GM21786 (cell line): Measurements from ENCODE around the gene TMEM178A.

Experiments
- ATAC-seq: cut with Tn5 transposase; IDR thresholded peaks from one replicate; pipeline ENCODE4 v1.9.1; 2021; ENCODE audit not compliant: unreplicated experiment

TMEM178A gene

DNA sequence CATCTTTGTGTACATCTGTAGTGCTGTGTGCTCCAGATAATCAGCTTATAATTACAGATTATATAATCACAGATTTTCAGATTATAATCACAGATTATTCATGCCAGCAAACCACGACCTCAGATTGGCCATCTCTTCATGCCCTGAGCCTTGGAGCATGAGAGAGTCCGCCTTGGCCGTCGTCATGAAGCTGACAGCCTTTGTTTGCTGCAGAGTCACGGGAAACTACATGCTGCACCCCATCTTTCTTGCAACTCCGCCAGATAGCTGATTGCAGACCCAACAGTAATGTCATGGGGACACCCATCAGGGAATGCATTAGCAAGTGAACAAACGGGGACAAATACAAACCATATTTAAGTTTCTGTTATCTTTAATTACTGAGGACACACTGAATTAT is 7.3 kb downstream of the TMEM178A start:
- ATAC-seq: no peak

DNA sequence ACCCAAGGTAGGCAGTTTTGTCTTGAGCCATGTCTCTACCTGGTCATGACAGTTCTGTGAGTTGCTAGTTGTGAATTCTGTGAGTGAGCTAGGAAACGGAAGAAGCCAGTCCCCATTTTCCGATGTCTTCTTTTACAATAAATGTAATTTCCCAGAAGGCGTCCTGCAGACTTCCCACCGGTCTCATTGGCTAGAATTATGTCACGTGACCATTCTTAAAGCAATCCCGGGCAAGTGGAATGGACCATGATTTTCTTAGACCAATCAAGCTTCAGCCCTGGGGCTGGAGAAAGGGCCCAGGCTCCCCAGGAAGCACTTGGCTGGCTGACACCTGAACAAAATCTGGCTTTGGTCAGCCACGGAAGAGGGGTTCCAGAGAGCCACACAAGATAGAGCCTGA is 10.6 kb downstream of the TMEM178A start:
- ATAC-seq: no peak

DNA sequence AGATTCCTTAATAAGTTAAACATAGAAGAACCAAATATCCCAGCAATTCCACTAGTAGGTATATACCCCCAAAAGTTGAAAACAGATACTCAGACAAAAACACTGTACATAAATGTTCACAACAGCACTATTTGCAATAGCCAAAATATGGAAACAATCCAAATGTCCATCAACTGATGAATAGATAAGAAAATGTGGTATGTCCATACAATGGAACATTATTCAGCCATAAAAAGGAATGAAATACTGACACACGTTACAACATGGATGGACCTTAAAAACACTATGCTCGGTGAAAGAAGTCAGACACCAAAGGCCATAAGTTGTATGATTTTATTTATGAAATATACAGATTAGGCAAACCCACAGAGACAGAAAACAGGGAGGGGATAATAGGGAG is 12.5 kb downstream of the TMEM178A start:
- no peak for ATAC-seq

DNA sequence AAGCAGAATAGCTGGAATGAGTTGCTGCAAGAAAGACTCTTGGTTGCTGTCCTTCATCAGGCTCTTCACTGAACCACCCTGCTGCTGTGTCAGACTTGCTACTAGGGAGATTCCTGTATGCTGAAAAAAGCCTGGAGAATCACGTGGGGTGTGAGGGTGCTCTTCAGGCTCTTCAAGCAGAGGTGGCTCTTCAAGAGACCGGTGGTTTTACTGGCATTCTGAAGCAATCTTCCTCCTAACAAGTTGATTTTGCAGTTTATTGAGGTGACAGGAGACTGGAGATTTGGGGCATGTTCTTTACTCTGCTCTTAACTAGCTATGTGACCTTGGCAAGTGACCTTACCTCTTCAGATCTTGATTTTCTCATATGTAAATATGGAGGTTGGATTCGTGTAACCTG is 14.1 kb downstream of the TMEM178A start:
- no peak for ATAC-seq

DNA sequence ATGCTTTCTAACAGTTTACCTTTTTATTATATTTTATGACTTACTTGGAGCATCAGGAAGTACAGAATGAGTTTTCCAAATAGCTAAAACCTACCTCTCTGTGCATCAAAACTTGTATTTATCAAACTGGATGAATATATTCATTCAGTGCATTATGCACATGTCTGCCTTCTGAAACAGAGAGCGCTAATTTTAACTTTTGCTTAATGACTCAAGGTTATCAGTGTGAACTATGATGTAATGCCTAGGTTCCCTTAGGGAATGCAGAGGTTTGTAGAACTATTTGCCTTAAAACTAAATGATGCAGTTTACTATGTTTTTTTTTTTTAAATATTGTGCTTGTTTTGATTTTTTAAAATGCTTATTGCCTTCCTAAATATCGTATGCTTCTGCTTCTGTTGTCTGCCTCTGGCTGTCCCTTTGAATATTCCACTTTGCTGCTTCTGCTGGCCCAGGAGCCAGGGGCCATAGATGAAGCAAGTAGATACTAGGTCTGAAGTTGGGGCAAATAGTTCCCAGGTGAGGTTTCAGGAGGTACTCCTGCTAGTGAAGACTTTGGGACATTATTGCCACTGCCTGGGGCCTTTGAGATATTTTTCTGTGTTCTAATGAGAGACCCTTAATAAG is 16.5 kb downstream of the TMEM178A start:
- no peak for ATAC-seq

DNA sequence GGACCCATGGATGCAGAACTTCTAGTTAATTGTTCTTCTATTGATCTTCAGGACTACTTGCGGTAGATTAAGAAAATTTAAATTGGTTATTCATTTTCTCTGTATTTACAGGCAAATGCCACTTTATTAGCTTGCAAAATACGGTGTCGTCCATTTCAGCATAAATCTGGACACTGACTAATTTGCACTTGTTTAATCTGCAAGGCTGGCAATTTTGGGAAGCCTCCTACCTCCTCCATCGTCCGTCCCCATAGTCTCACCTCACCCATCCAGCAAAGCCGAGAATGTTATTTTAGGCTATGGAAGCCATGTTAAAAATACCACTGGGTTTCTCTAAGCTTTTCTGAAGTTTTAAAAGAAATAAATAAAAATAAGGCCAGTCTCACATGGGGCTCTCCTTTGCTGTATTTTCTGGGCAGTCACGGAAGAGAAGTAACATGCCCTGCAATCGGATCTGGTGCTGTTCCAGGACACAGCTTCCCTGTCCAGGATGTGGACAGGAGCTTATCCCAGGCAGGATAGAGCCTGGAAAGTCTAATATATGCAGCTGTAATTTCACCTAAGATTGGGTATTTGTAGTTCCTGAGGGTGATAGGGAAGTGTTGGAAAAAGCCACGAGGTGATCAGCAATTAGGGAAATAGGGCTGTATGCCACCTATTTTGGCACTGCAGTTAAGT is 17.4 kb downstream of the TMEM178A start:
- no peak for ATAC-seq

DNA sequence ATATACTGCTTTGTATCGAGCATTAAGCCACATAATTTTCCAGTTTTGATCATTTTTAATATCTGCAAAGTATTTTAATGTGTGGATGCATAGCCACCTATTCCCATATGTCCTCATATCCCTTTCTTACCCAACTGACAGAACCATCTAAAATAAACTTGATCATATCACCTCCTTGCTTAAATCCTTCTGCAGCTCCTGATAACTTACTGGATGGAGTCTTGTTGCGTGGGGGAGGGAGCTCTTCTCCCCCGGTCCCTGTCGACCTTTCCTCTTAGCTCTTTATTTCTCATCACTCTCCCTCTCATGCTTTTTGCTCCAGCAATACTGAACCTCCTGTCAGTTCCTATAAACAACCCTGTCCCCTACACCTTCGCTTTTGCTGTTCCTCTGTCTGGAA is 18.7 kb downstream of the TMEM178A start:
- ATAC-seq: no peak

DNA sequence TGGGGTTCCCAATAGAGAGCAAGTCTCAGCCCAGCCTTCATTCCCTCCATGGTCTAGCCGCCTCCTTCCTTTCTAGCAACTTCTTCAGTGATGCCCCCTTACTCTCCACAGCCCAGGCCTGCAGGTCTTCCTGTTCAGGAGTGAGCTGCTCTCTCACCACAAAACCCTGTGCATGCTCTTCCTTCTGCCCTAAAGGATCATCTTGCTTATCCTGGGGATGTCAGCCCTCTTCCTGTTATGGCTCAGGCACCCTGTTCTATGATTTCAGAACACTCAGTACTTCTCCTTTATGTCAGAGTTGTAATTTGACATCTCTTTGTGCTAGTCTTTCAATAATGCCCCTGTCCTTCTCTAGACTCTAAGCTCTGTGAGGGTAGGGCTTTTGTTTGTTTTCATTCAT is 19.4 kb downstream of the TMEM178A start:
- no peak for ATAC-seq

DNA sequence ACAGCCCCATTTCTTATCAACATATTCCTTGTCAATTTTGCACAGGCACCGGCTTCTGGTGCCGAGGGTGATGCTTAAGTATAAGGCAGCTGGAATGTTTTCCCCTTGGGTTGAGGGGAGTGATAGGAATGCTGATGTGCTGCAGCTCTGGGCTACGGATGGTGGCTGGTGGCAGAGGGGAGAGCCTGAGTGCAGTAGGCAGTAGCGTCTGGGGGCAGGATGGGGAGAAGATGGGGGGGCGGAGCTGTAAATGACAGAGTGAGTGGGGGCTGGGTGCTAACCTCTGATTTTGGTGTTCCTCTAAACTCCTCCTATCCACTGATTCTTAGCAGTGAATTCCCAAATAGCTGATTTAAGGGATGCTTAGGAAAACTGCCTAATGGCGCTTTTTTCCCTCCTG is 20.7 kb downstream of the TMEM178A start:
- ATAC-seq: no peak

DNA sequence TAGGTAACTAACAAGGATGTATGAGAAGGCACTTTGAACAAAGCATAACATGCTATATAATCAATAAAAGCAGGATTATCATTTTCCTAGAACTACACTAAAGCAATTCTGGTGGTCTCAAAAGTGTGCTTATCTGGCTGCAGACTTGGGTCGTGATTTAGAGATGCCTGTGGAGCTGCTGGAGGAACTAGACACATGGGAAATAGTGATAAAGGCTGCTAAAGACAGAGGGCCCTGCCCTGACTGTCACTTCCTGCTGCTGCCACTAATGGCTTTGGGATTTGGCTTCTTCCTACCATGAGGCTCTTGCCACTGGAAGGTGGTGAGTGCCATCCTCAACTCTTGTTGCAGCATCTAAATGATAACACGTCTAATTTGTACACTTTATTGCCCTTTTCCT is 22.5 kb downstream of the TMEM178A start:
- ATAC-seq: no peak

DNA sequence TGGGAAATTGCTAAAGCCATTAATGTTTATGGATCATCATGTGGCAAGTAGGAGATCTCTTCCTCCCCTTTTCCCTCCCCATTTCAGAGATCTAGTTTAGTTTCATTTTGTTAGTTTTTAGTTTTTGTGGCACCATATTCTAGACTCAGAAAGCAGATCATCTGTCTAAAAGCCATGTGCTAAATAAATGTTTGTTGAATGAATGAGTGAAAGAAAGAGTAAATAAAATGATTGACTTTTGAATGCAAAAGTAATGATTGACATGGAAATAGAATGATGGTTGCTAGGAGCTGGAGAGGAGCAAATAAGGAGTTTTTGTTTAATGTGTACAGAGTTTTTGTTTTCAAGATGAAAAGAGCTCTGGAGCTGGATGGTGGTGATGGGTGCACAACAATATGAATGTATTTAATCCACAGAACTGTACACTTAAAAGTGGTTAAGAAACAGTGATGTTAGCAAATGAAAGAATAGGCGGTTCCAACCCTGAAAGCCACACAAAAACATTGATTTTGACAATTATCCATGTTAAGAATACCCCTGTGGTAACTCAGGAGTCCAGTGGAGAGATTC is 23.6 kb downstream of the TMEM178A start:
- no peak for ATAC-seq

DNA sequence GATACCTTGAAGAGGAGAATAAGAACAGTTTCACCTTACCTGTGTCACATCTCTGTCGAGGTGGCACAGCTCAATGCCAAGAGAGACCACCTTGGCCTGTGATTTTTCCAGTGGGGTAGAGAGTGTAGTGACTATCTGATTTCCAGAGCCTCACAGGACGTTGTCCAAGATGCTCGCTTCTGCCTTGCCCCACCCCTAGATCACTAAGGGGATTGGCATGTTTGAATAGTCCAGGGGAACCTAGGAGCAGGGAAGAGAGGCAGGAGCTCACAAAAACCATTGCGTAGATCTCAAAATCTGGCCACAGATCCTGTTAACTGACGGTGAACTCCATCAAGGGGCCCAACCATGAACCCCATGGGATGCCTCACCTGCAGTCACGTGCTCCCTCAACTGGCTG is 24.2 kb downstream of the TMEM178A start:
- no peak for ATAC-seq

DNA sequence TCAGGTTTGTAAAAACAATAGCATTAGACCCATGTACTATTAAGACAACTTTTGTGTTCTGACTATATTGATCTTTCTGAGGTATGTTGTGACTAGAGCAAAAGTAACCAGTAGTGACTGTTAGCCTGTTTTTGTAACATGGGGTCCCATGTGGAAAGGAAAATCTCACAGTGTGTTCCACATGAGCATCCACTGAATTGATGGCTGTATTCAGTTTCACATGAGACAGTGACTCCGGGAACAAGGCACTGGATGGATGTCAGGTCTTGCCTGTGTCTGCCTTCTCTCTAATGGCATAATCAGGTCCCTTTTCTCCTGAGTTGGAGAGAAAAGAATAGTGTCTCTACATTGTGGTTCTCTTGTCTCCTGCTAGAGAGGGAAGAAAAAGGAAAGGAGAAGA is 27.5 kb downstream of the TMEM178A start:
- ATAC-seq: no peak

DNA sequence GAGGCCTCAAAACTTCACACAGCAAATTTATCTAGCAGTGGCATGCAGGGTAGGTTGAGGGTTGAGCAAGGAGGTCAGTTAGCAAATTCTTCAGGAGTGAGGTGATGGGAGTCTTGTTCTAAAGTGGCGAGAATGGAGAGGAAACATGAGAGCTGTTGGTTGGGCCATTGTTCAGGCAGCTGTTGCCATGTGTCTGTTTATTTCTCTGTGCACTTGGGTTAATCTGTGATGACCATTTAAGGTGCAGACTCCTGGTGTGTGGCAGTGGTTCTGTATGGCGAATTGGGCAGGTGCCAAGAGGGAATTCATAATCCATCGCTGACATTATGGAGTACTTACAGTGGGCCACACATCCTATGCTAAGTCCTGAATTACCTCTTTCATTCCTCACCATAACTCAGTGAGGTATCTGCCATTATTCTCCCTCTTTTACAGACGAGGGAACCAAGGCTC is 30.4 kb downstream of the TMEM178A start:
- ATAC-seq: no peak

DNA sequence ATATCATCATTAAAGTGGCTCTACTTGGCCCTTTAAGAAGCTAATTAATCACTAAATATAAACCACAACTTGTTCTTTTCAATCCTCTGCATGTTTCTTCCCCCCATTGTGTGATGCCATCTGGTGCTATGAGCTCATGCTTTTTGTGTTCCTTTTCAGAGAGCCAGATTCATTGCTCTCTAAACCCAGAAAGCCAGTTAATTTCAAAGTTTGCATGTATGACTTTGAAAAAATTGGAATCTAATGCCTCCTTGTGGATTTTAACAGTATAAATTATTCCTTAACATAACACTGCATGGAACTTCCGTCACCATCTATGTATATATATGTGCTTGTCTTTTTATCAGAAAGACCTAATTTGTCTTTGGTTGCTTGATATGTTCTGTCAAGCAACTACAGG is 31.1 kb downstream of the TMEM178A start:
- ATAC-seq: no peak

DNA sequence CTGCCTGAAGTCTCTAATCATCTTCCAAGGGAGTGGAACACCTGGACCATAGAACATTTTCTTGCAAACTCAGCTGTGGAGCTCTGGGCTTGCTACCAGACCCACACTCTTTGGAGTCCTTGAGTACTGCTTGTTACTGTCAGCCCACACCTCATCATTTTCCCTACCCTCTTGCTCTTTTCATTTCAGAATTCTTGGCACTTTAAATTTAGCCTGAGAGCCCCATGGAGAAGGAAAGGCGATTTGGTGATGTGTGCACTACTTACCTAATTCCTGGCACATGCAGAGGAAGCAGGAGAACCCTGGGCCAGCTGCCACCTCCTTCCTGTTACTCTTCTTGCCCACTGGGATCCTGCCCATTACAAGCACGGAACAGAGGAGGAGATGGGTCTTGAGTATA is 31.7 kb downstream of the TMEM178A start:
- ATAC-seq: no peak

DNA sequence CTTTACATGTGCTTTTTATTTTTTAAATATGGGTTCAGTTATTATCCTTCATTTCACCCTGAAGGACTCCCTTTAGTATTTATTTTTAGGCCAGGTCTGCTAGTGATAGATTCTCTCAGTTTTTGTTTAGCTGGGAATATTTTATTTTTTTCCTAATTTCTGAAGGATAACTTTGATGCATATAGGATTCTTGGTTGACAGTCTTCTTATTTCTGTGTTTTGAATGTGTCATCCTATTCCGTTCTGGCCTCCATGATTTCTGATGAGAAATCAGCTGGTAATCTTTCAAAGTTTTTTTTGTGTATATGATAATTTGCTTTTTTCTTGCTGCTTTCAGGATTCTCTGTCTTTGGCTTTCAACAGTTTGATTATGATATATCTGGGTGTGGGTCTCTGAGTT is 35.4 kb downstream of the TMEM178A start:
- ATAC-seq: no peak

DNA sequence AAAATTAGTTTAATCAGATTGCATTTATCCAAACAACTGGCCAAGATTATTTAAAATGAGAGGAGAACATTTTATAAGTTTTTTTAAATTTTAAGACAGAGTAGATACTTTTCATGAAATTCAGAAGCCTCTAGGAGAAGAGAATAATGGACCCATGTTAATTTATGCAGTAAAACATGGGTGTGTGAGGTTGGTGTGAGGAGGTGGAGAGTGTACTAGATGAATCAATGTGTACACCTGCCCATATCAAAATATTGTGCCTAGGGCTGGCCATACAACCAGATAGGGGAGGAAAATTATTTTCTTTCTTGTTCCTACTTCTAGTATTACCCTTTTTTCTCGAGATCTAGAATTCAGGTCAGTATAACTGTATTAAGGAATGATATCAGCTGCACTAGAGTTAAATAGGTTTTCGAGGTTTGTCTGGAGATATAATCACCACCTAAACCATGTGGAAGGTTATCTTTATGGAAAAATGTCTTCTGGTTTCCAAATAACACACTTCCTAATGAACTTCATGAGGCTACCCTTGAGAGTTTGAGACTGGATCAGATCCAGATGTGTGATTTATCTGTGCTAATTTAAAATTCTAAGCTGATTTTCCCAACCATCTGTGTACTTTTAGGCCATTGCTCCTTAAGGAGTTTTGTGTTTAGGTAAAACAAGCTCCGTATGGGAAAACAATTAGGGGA is 37.6 kb downstream of the TMEM178A start:
- no peak for ATAC-seq

DNA sequence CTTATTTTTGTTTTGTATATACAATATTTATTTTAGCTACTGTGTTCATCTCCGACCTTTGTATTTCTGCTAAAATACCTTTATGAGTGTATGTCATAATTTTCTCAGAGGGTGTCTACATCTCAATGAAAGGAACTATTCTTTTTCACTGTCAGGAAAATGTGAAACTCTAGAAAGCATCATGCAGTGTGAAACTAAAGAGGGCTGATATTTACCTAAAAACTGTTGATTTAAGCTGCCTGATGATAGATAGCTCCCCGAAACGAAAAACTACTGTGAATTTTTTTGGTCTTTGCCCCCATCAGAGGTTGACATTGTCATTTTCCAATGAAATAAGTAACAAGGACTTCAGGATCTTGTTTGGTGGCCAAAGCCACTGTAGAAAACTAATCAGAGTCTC is 38.8 kb downstream of the TMEM178A start:
- no peak for ATAC-seq

DNA sequence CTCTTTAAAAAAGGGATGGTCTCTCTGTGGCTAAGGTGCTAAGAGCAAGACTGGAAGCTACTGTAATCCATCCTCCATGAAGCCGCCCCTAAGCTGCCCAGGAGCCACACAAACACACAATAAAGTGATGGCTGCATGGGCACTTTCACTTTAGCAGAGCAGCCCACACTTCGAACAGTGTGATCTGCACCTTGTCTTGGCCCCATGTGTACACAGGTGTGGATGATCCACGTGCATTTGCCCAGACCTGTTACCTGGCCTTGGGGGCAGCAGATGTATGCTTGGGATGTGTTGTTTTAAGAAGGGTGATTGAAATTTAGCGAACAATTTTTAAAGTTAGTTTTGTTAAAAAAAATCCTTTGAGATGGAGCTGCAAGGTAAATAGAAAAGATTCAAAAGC is 39.9 kb downstream of the TMEM178A start:
- ATAC-seq: no peak

DNA sequence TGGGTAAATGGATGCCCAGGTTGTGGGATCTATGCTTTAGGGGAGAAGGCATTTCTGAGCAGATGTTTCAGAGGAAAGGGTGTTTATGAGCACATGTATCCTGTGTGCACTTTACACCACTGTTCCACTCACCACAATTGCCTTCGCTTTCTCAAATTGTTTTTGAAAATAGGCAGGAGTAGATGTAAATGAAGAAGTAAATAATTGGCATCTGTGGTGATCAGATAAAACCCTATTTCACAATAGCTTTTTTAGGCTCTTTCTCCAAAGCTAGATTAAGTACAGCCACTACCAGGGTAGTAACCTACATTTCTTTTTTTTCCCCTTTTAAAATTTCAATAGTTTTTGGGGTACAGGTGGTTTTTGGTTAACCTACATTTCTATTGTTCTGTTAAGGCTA is 40.6 kb downstream of the TMEM178A start:
- no peak for ATAC-seq

DNA sequence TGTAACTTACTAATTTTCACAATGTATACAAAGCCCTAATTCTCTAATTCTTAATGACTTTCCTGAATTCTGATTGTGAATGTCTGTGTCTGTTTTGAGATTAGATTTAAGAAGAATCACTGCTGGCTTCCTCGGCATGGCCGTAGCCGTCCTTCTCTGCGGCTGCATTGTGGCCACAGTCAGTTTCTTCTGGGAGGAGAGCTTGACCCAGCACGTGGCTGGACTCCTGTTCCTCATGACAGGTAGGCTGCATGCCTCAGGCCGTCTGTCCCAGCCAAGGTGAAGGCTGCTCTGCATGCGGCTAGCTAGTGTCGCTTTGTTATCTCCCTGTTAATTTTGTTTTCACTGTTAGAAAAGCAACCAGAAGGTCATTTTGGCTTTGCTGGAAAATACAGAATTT is 41.2 kb downstream of the TMEM178A start:
- no peak for ATAC-seq
